Umbilical cord (tissue), 2 donors: Measurements from ENCODE around the gene ZNF574. TPM values are rescaled to one million over a fixed set of nuclear protein-coding genes. Genes with fewer than 3 reads are reported as not detected.

Experiments used
- DNase-seq: peaks from one replicate; pipeline ENCODE4 v3.0.0-alpha.2; 2015; ENCODE audit warnings: low spot score
- total RNA-seq: library from RNA; depleted of rRNA; stranded (reverse); fragments of >200 nt; gene quantifications from one replicate; pipeline ENCODE4 v1.2.3, GENCODE V29; 2014; ENCODE audit warnings: low replicate concordance; ENCODE audit not compliant: insufficient read depth

Gene ZNF574
- total RNA-seq, 1 donor from 2014 or later = 7.7 TPM

GRCh38 chr19:42124386-42124901, 48.5 kb downstream of the ZNF574 start:
- DNase-seq = no peak

- DNase-seq = no peak
These were observed 49.6 kb downstream of the ZNF574 start for GRCh38 chr19:42125536-42125935.

GRCh38 chr19:42126574-42126973, 50.6 kb downstream of the ZNF574 start:
- DNase-seq = no peak

GRCh38 chr19:42129399-42130253, 53.7 kb downstream of the ZNF574 start:
- DNase-seq = peak; percentile 78

- no peak for DNase-seq
These were observed 54.2 kb downstream of the ZNF574 start for GRCh38 chr19:42130254-42130573.

Other genes with a start within 250 kb of the ZNF574 start
- not detected for gene LYPD4, start 231.5 kb upstream of the ZNF574 start, total RNA-seq
- 2.9 TPM for gene DMRTC2, start 231.1 kb upstream of the ZNF574 start, total RNA-seq
- 1,124 TPM for gene RPS19, start 215.9 kb upstream of the ZNF574 start, total RNA-seq
- gene CD79A, start 198.9 kb upstream of the ZNF574 start, total RNA-seq = not detected
- gene ARHGEF1, start 193.0 kb upstream of the ZNF574 start, total RNA-seq = 30.3 TPM
- not detected for gene ERFL, start 147.7 kb upstream of the ZNF574 start, total RNA-seq
- gene RABAC1, start 116.8 kb upstream of the ZNF574 start, total RNA-seq = 146 TPM
- 3.4 TPM for gene ATP1A3, start 81.9 kb upstream of the ZNF574 start, total RNA-seq
- not detected for gene GRIK5, start 6.0 kb upstream of the ZNF574 start, total RNA-seq
- 2.9 TPM for gene POU2F2, start 56.3 kb downstream of the ZNF574 start, total RNA-seq
- gene DEDD2, start 141.5 kb downstream of the ZNF574 start, total RNA-seq = 26.5 TPM
- gene ZNF526, start 144.1 kb downstream of the ZNF574 start, total RNA-seq = 7.5 TPM
- 7.2 TPM for gene GSK3A, start 166.4 kb downstream of the ZNF574 start, total RNA-seq
- 33.2 TPM for gene ERF, start 179.0 kb downstream of the ZNF574 start, total RNA-seq
- gene CIC, start 193.1 kb downstream of the ZNF574 start, total RNA-seq = 10.4 TPM
- gene PRR19, start 226.0 kb downstream of the ZNF574 start, total RNA-seq = not detected
- gene PAFAH1B3, start 226.5 kb downstream of the ZNF574 start, total RNA-seq = 3.4 TPM
- not detected for gene TMEM145, start 237.1 kb downstream of the ZNF574 start, total RNA-seq
- gene MEGF8, start 249.5 kb downstream of the ZNF574 start, total RNA-seq = 19.5 TPM